WTC11 (cell line): ENCODE data around the gene FAM111A. TPM values are rescaled to one million over a fixed set of nuclear protein-coding genes. Genes with fewer than 3 reads are reported as not detected.

ENCODE experiments used
- ATAC-seq: fragments of 200-7000 bp; cut with Tn5 transposase; 2 replicates; pipeline ENCODE4 v1.10.0; 2021; ENCODE audit warnings: mild to moderate bottlenecking, moderate library complexity
- CTCF ChIA-PET: fragments of 300-600 bp; sonication (Branson Sonifier 250); formaldehyde crosslinking; loops from one replicate; lab custom pipeline; 2021; ENCODE audit warnings: antibody characterized with exemption; lab: Charles Lee
- POLR2A ChIA-PET: fragments of 350-600 bp; sonication (Branson Sonifier 250); formaldehyde crosslinking; loops from one replicate; lab custom pipeline; 2021; ENCODE audit warnings: antibody characterized with exemption; lab: Charles Lee
- DNase-seq: peaks from one replicate; pipeline ENCODE4 v3.0.0; 2021; ENCODE audit warnings: low spot score
- H3K27ac Mint-ChIP-seq: 2 replicates; pipeline ENCODE4 v1.8.0; 2021; ENCODE audit warnings: mixed read lengths
- H3K27me3 Mint-ChIP-seq: 2 replicates; pipeline ENCODE4 v1.8.0; 2021; ENCODE audit warnings: low read depth, mild to moderate bottlenecking, moderate library complexity, mixed read lengths
- H3K36me3 Mint-ChIP-seq: 2 replicates; pipeline ENCODE4 v1.8.0; 2021; ENCODE audit warnings: mixed read lengths
- H3K4me1 Mint-ChIP-seq: 2 replicates; pipeline ENCODE4 v1.8.0; 2022; ENCODE audit warnings: mixed read lengths
- H3K4me3 Mint-ChIP-seq: 2 replicates; pipeline ENCODE4 v1.8.0; 2021; ENCODE audit warnings: mild to moderate bottlenecking, moderate library complexity, mixed read lengths
- H3K9me3 Mint-ChIP-seq: 2 replicates; pipeline ENCODE4 v1.8.0; 2021; ENCODE audit warnings: mixed read lengths
- ATF6 ChIP-seq: sonication (generic); formaldehyde crosslinking; IDR thresholded peaks from 2 replicates; pipeline ENCODE4 v1.8.1; 2023; ENCODE audit warnings: mild to moderate bottlenecking, missing genetic modification reagents
- CTCF ChIP-seq: fragments of 200-600 bp; IDR thresholded peaks from 2 replicates; pipeline ENCODE4 v1.8.0; 2022; ENCODE audit warnings: antibody characterized with exemption
- E2F4 ChIP-seq: sonication (generic); formaldehyde crosslinking; IDR thresholded peaks from 2 replicates; pipeline ENCODE4 v1.8.1; 2022; ENCODE audit warnings: low read depth, mild to moderate bottlenecking, moderate library complexity, missing genetic modification reagents, borderline replicate concordance
- FOXP1 ChIP-seq: sonication (generic); formaldehyde crosslinking; IDR thresholded peaks from 2 replicates; pipeline ENCODE4 v1.8.0; 2022; ENCODE audit warnings: missing genetic modification reagents, mild to moderate bottlenecking, moderate library complexity, borderline replicate concordance
- GABPB1 ChIP-seq: sonication (generic); formaldehyde crosslinking; IDR thresholded peaks from 2 replicates; pipeline ENCODE4 v1.8.1; 2023; ENCODE audit warnings: mild to moderate bottlenecking, missing genetic modification reagents
- PRDM15 ChIP-seq: sonication (generic); formaldehyde crosslinking; IDR thresholded peaks from 2 replicates; pipeline ENCODE4 v1.8.0; 2022; ENCODE audit warnings: missing genetic modification reagents
- STAT6 ChIP-seq: sonication (generic); formaldehyde crosslinking; conservative IDR thresholded peaks from 2 replicates; pipeline ENCODE4 v1.8.1; 2023; ENCODE audit warnings: mild to moderate bottlenecking, low read depth, missing genetic modification reagents, moderate library complexity
- TCF7 ChIP-seq: sonication (generic); formaldehyde crosslinking; IDR thresholded peaks from 2 replicates; pipeline ENCODE4 v1.8.0; 2022; ENCODE audit warnings: mild to moderate bottlenecking, low read depth, missing genetic modification reagents, moderate library complexity
- USF1 ChIP-seq: sonication (generic); formaldehyde crosslinking; IDR thresholded peaks from 2 replicates; pipeline ENCODE4 v1.8.0; 2022; ENCODE audit warnings: mild to moderate bottlenecking, missing genetic modification reagents
- ZBTB21 ChIP-seq: sonication (generic); formaldehyde crosslinking; IDR thresholded peaks from 2 replicates; pipeline ENCODE4 v1.8.1; 2023; ENCODE audit warnings: mild to moderate bottlenecking, missing genetic modification reagents, borderline replicate concordance
- total RNA-seq: library from RNA; stranded (reverse); gene quantifications from 3 replicates; pipeline ENCODE4 v1.2.3, GENCODE V29; 2021

The FAM111A gene
- total RNA-seq, 1 experiment from 2014 or later = 18.8 TPM

GRCh38 chr11:59181746-59182456, 39.2 kb downstream of the FAM111A start (continued):
- TF ChIP-seq STAT6 (CRISPR knock-in tag) (no peak), FOXP1 (no peak), TCF7 (CRISPR knock-in tag) (no peak), E2F4 (CRISPR knock-in tag) (no peak)

GRCh38 chr11:59182457-59183151, 39.9 kb downstream of the FAM111A start:
- ATAC-seq (peak; percentile 92), DNase-seq (peak; percentile 81)
- ChIA-PET POLR2A (interaction anchor here (0.9 to 1.6 kb wide), 3 partner anchors 8 to 24 kb away, joined by 5 to 6 read pairs (median 6); no protein-coding TSS in a partner anchor), CTCF (interaction anchor here (0.5 to 8.6 kb wide), 25 partner anchors 11 to 522 kb away, joined by 3 to 382 read pairs (median 4); partner anchors contain the start of genes DTX4, FAM111A and OR5A2)
- Mint-ChIP-seq H3K27ac (no peak overlapping the region), H3K36me3 (peaks cover 31% of the 10 kb centered on the region), H3K9me3 (peaks cover 15% of the 10 kb centered on the region), H3K4me3 (no peak overlapping the region), H3K4me1 (peaks cover 24% of the 10 kb centered on the region), H3K27me3 (no peaks in the 10 kb centered on the region; the same call in 1 of the 2 replicates)
- TF ChIP-seq ZBTB21 = no peak
- TF ChIP-seq GABPB1 (CRISPR knock-in tag) = no peak
- TF ChIP-seq ATF6 (CRISPR knock-in tag) = no peak
- peak; percentile 84 for TF ChIP-seq CTCF
- no peak for TF ChIP-seq PRDM15 (CRISPR knock-in tag)
- TF ChIP-seq USF1 (CRISPR knock-in tag) = no peak
